ENCODE measurements around the gene FBN1.

DNA sequence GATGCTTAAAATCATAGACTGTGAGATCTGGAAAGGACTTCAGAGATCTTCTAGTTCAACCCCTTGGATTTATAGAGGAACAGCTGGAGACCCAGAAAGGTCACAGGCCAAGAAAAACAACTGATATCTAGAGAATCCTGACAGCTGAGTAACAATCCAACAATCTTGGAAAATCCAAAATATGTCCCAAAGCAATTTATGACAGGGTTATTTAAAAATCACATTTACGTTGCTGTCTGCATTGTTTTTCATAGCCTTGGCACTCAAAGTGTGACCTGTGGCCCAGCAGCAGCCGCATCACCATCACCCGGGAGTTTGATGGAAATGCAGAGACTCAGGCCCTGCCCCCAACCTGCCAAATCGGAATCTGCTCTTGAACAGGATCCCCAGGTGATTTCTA lies 78.8 kb downstream of the FBN1 start:
- TF ChIP-seq, protein P1, sequence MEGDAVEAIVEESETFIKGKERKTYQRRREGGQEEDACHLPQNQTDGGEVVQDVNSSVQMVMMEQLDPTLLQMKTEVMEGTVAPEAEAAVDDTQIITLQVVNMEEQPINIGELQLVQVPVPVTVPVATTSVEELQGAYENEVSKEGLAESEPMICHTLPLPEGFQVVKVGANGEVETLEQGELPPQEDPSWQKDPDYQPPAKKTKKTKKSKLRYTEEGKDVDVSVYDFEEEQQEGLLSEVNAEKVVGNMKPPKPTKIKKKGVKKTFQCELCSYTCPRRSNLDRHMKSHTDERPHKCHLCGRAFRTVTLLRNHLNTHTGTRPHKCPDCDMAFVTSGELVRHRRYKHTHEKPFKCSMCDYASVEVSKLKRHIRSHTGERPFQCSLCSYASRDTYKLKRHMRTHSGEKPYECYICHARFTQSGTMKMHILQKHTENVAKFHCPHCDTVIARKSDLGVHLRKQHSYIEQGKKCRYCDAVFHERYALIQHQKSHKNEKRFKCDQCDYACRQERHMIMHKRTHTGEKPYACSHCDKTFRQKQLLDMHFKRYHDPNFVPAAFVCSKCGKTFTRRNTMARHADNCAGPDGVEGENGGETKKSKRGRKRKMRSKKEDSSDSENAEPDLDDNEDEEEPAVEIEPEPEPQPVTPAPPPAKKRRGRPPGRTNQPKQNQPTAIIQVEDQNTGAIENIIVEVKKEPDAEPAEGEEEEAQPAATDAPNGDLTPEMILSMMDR (IDR thresholded peaks at IDR 0.05): no peak
- no peak for TF ChIP-seq POLR2A (IDR thresholded peaks at IDR 0.05)
- no peak for TF ChIP-seq EP300 (IDR thresholded peaks at IDR 0.05)
- no peak for TF ChIP-seq POLR2AphosphoS5 (IDR thresholded peaks at IDR 0.05)

Data from sigmoid colon (tissue), 4 donors.